H9 (cell line): ENCODE measurements around the gene GOT1. TPM values are rescaled to one million over a fixed set of nuclear protein-coding genes. Genes with fewer than 3 reads are reported as not detected.

Experiments
- DNase-seq: peaks from one replicate; pipeline ENCODE4 v3.0.0-alpha.2; 2017
- H2AFZ ChIP-seq: one replicate; pipeline ENCODE4 v1.6.1; 2013; ENCODE audit warnings: mild to moderate bottlenecking, low read length, control low read depth, moderate library complexity
- H2AK5ac ChIP-seq: 2 replicates; pipeline ENCODE4 v1.6.1; 2013; ENCODE audit warnings: low read length, control low read depth, mixed read lengths; ENCODE audit not compliant: insufficient read length
- H2BK120ac ChIP-seq: one replicate; pipeline ENCODE4 v1.6.1; 2013; ENCODE audit warnings: low read depth, mild to moderate bottlenecking, low read length, control low read depth, inconsistent platforms; ENCODE audit not compliant: poor library complexity, severe bottlenecking
- H2BK12ac ChIP-seq: 2 replicates; pipeline ENCODE4 v1.6.1; 2013; ENCODE audit warnings: low read length, control low read depth, mixed read lengths, low read depth; ENCODE audit not compliant: insufficient read length
- H2BK15ac ChIP-seq: 2 replicates; pipeline ENCODE4 v1.6.1; 2013; ENCODE audit warnings: low read depth, low read length, control low read depth
- H2BK20ac ChIP-seq: one replicate; pipeline ENCODE4 v1.6.1; 2013; ENCODE audit warnings: low read depth, mild to moderate bottlenecking, low read length, control low read depth, inconsistent platforms; ENCODE audit not compliant: poor library complexity, severe bottlenecking
- H2BK5ac ChIP-seq: 2 replicates; pipeline ENCODE4 v1.6.1; 2013; ENCODE audit warnings: low read length, control low read depth, mixed read lengths; ENCODE audit not compliant: insufficient read length
- H3K14ac ChIP-seq: 2 replicates; pipeline ENCODE4 v1.6.1; 2013; ENCODE audit warnings: low read length, control low read depth; ENCODE audit not compliant: insufficient read depth
- H3K18ac ChIP-seq: 2 replicates; pipeline ENCODE4 v1.6.1; 2013; ENCODE audit warnings: low read depth, mild to moderate bottlenecking, mixed read lengths, low read length, control low read depth; ENCODE audit not compliant: insufficient read length
- H3K23ac ChIP-seq: 2 replicates; pipeline ENCODE4 v1.6.1; 2013; ENCODE audit warnings: low read length, control low read depth, mixed read lengths, low read depth; ENCODE audit not compliant: insufficient read length
- H3K23me2 ChIP-seq: 2 replicates; pipeline ENCODE4 v1.6.1; 2013; ENCODE audit warnings: low read depth, mild to moderate bottlenecking, mixed read lengths, low read length, control low read depth; ENCODE audit not compliant: insufficient read length, poor library complexity, severe bottlenecking
- H3K27ac ChIP-seq: 2 replicates; pipeline ENCODE4 v1.5.1; 2013; ENCODE audit warnings: low read length, control low read depth, mixed read lengths, low read depth; ENCODE audit not compliant: insufficient read length
- H3K27me3 ChIP-seq: 2 replicates; pipeline ENCODE4 v1.6.1; 2013; ENCODE audit warnings: low read length, control low read depth, inconsistent platforms; ENCODE audit not compliant: insufficient read depth
- H3K4ac ChIP-seq: 2 replicates; pipeline ENCODE4 v1.6.1; 2013; ENCODE audit warnings: low read depth, mild to moderate bottlenecking, control low read depth, inconsistent platforms, low read length, moderate library complexity
- H3K4me1 ChIP-seq: 2 replicates; pipeline ENCODE4 v1.6.1; 2013; ENCODE audit warnings: low read length, control low read depth, inconsistent platforms; ENCODE audit not compliant: insufficient read depth
- H3K4me2 ChIP-seq: 2 replicates; pipeline ENCODE4 v1.6.1; 2013; ENCODE audit warnings: low read length, control low read depth, mixed read lengths; ENCODE audit not compliant: insufficient read length, insufficient read depth
- H3K56ac ChIP-seq: 2 replicates; pipeline ENCODE4 v1.6.1; 2013; ENCODE audit warnings: low read depth, mild to moderate bottlenecking, mixed read lengths, low read length, control low read depth; ENCODE audit not compliant: insufficient read length
- H3K79me1 ChIP-seq: 2 replicates; pipeline ENCODE4 v1.6.1; 2013; ENCODE audit warnings: low read depth, mild to moderate bottlenecking, moderate library complexity, low read length, control low read depth, inconsistent platforms; ENCODE audit not compliant: insufficient read depth, poor library complexity, severe bottlenecking
- H3K79me2 ChIP-seq: 2 replicates; pipeline ENCODE4 v1.6.1; 2013; ENCODE audit warnings: low read length, control low read depth, inconsistent platforms; ENCODE audit not compliant: insufficient read depth
- H3K9ac ChIP-seq: 2 replicates; pipeline ENCODE4 v1.6.1; 2013; ENCODE audit warnings: low read length, control low read depth, mixed read lengths; ENCODE audit not compliant: insufficient read length; ENCODE audit errors: extremely low read depth
- H3K9me3 ChIP-seq: one replicate; pipeline ENCODE4 v1.6.1; 2013; ENCODE audit warnings: low read depth, low read length, inconsistent platforms; ENCODE audit not compliant: control insufficient read depth
- H3T11ph ChIP-seq: one replicate; pipeline ENCODE4 v1.6.1; 2013; ENCODE audit warnings: mild to moderate bottlenecking, low read length, control low read depth, inconsistent platforms
- H4K20me1 ChIP-seq: one replicate; pipeline ENCODE4 v1.6.1; 2013; ENCODE audit not compliant: control insufficient read depth, insufficient read length, insufficient read depth
- H4K5ac ChIP-seq: 2 replicates; pipeline ENCODE4 v1.6.1; 2013; ENCODE audit warnings: low read depth, mild to moderate bottlenecking, mixed read lengths, low read length, control low read depth; ENCODE audit not compliant: insufficient read length
- H4K8ac ChIP-seq: replicated peaks from 2 replicates; pipeline ENCODE4 v1.6.1; 2013; ENCODE audit warnings: low read length, control low read depth, mixed read lengths, low read depth; ENCODE audit not compliant: insufficient read length
- H4K91ac ChIP-seq: 2 replicates; pipeline ENCODE4 v1.6.1; 2013; ENCODE audit warnings: low read depth, mild to moderate bottlenecking, moderate library complexity, mixed read lengths, low read length, control low read depth; ENCODE audit not compliant: insufficient read length
- H3K27ac Mint-ChIP-seq, 3 experiments: 2 replicates in 2 of 3; 3 replicates in 1 of 3; pipeline ENCODE4 v1.8.0; 2020 to 2021; ENCODE audit warnings: mixed read lengths in 3 of 3, mild to moderate bottlenecking in 1 of 3, moderate library complexity in 1 of 3
- H3K27me3 Mint-ChIP-seq: 2 replicates; pipeline ENCODE4 v1.8.0; 2021; ENCODE audit warnings: low read depth, mild to moderate bottlenecking, moderate library complexity, mixed read lengths
- H3K36me3 Mint-ChIP-seq, 3 experiments: 2 replicates in 2 of 3; 3 replicates in 1 of 3; pipeline ENCODE4 v1.8.0; 2020 to 2021; ENCODE audit warnings: low read depth in 3 of 3, mixed read lengths in 3 of 3; ENCODE audit not compliant: insufficient read depth in 1 of 3
- H3K4me1 Mint-ChIP-seq, 2 experiments: 2 replicates each; pipeline ENCODE4 v1.8.0; 2020; ENCODE audit warnings: mixed read lengths in 2 of 2
- H3K4me3 Mint-ChIP-seq, 2 experiments: 2 replicates in 1 of 2; 3 replicates in 1 of 2; pipeline ENCODE4 v1.8.0; 2020 to 2021; ENCODE audit warnings: mild to moderate bottlenecking in 2 of 2, mixed read lengths in 2 of 2, moderate library complexity in 1 of 2
- H3K9me3 Mint-ChIP-seq, 2 experiments: 2 replicates in 1 of 2; 3 replicates in 1 of 2; pipeline ENCODE4 v1.8.0; 2020; ENCODE audit warnings: mild to moderate bottlenecking in 2 of 2, mixed read lengths in 2 of 2, moderate library complexity in 1 of 2
- WGBS: extraction: QIAGEN DNeasy Blood & Tissue Kit; methylation state at CpG from one replicate; pipeline ENCODE4 v1.1.7; 2013; ENCODE audit warnings: missing lambda C conversion rate, low lambda C conversion rate, mixed read lengths; ENCODE audit not compliant: insufficient read length; ENCODE audit errors: extremely low coverage; 5-methylcytosine and 5-hydroxymethylcytosine counted together
- total RNA-seq: library from RNA; stranded (reverse); gene quantifications from 2 replicates; pipeline ENCODE4 v1.2.1, GENCODE V29; 2021
- TF ChIP-seq, protein P1 (sequence below): fragments of 200-600 bp; sonication (generic); conservative IDR thresholded peaks from 3 replicates; pipeline ENCODE4 v1.8.0; 2021; ENCODE audit warnings: antibody characterized with exemption, mild to moderate bottlenecking

GOT1 gene
- total RNA-seq, 1 experiment from 2014 or later: 43.3 TPM

GRCh38 chr10:99369126-99369525, 61.3 kb downstream of the GOT1 start:
- peaks cover 6 to 7% of the 10 kb centered on the region in 2 experiments for H3K4me1 Mint-ChIP-seq
- H2AFZ ChIP-seq: no peak overlapping the region
- H3K27me3 Mint-ChIP-seq: peaks cover 22% of the 10 kb centered on the region
- no peaks in the 10 kb centered on the region for H3K36me3 Mint-ChIP-seq
- H4K5ac ChIP-seq: no peak overlapping the region
- no peak overlapping the region for H2AK5ac ChIP-seq
- no peaks in the 10 kb centered on the region for H3K27me3 ChIP-seq
- no peaks in the 10 kb centered on the region for H3K9me3 ChIP-seq
- no peak overlapping the region for H4K8ac ChIP-seq
- no peak overlapping the region for H3K4ac ChIP-seq
- H2BK15ac ChIP-seq: no peak overlapping the region
- H2BK120ac ChIP-seq: no peak overlapping the region
- H3T11ph ChIP-seq: no peak overlapping the region
- no peak for DNase-seq
- no peaks in the 10 kb centered on the region for H3K9me3 Mint-ChIP-seq
- no peaks in the 10 kb centered on the region for H3K79me1 ChIP-seq
- H4K91ac ChIP-seq: no peak overlapping the region
- WGBS: no CpG with 5 or more reads among the region's 5 CpGs
- H2BK20ac ChIP-seq: no peak overlapping the region
- no peaks in the 10 kb centered on the region for H3K23me2 ChIP-seq
- H3K4me2 ChIP-seq: no peak overlapping the region
- no peaks in the 10 kb centered on the region for H3K79me2 ChIP-seq
- H3K23ac ChIP-seq: no peak overlapping the region
- H2BK5ac ChIP-seq: no peak overlapping the region
- no peak overlapping the region for H3K14ac ChIP-seq
- H4K20me1 ChIP-seq: no peaks in the 10 kb centered on the region
- TF ChIP-seq, protein P1, sequence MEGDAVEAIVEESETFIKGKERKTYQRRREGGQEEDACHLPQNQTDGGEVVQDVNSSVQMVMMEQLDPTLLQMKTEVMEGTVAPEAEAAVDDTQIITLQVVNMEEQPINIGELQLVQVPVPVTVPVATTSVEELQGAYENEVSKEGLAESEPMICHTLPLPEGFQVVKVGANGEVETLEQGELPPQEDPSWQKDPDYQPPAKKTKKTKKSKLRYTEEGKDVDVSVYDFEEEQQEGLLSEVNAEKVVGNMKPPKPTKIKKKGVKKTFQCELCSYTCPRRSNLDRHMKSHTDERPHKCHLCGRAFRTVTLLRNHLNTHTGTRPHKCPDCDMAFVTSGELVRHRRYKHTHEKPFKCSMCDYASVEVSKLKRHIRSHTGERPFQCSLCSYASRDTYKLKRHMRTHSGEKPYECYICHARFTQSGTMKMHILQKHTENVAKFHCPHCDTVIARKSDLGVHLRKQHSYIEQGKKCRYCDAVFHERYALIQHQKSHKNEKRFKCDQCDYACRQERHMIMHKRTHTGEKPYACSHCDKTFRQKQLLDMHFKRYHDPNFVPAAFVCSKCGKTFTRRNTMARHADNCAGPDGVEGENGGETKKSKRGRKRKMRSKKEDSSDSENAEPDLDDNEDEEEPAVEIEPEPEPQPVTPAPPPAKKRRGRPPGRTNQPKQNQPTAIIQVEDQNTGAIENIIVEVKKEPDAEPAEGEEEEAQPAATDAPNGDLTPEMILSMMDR: no peak
- no peak overlapping the region for H2BK12ac ChIP-seq
- H3K27ac ChIP-seq: no peak overlapping the region
- H3K18ac ChIP-seq: no peak overlapping the region
- H3K4me1 ChIP-seq: no peaks in the 10 kb centered on the region
- H3K27ac Mint-ChIP-seq: no peak overlapping the region
- H3K56ac ChIP-seq: no peak overlapping the region
- no peak overlapping the region for H3K4me3 Mint-ChIP-seq
- no peak overlapping the region for H3K9ac ChIP-seq
